Mesendoderm (in vitro differentiated cells): ENCODE results near the gene GPHA2.
A peak's percentile ranks its signal among the peaks of the same experiment; 100 is the strongest.

ENCODE experiments used
- DNase-seq: peaks from one replicate; pipeline ENCODE4 v3.0.0; 2013
- H2AK5ac ChIP-seq: 2 replicates; pipeline ENCODE4 v1.6.1; 2013; ENCODE audit warnings: low read length, inconsistent platforms
- H2BK120ac ChIP-seq: 2 replicates; pipeline ENCODE4 v1.6.1; 2013; ENCODE audit warnings: low read depth, mild to moderate bottlenecking, low read length, moderate library complexity, mixed read lengths
- H2BK15ac ChIP-seq: replicated peaks from 2 replicates; pipeline ENCODE4 v1.6.1; 2013; ENCODE audit warnings: low read depth, mild to moderate bottlenecking, moderate library complexity
- H2BK5ac ChIP-seq: 2 replicates; pipeline ENCODE4 v1.6.1; 2013; ENCODE audit warnings: low read length, inconsistent platforms
- H3K18ac ChIP-seq: 2 replicates; pipeline ENCODE4 v1.6.1; 2013; ENCODE audit warnings: mild to moderate bottlenecking, low read length, mixed read lengths
- H3K23ac ChIP-seq: one replicate; pipeline ENCODE4 v1.6.1; 2013; ENCODE audit warnings: low read length
- H3K27ac ChIP-seq: 2 replicates; pipeline ENCODE4 v1.5.1; 2013; ENCODE audit warnings: low read depth, mild to moderate bottlenecking, inconsistent platforms, low read length, moderate library complexity
- H3K27me3 ChIP-seq: 2 replicates; pipeline ENCODE4 v1.6.1; 2013; ENCODE audit warnings: low read length, control low read depth, mild to moderate bottlenecking, inconsistent platforms; ENCODE audit not compliant: insufficient read depth, poor library complexity
- H3K36me3 ChIP-seq: 2 replicates; pipeline ENCODE4 v1.6.1; 2013; ENCODE audit warnings: low read length, inconsistent platforms; ENCODE audit not compliant: control insufficient read depth, insufficient read depth
- H3K4ac ChIP-seq: one replicate; pipeline ENCODE4 v1.6.1; 2013; ENCODE audit warnings: low read depth, mild to moderate bottlenecking, low read length, moderate library complexity
- H3K4me1 ChIP-seq: 2 replicates; pipeline ENCODE4 v1.6.1; 2013; ENCODE audit warnings: low read depth, low read length, inconsistent platforms; ENCODE audit not compliant: control insufficient read depth
- H3K4me2 ChIP-seq: 2 replicates; pipeline ENCODE4 v1.6.1; 2013; ENCODE audit warnings: low read length
- H3K4me3 ChIP-seq: 2 replicates; pipeline ENCODE4 v1.5.1; 2013; ENCODE audit warnings: mild to moderate bottlenecking, low read length
- H3K56ac ChIP-seq: one replicate; pipeline ENCODE4 v1.6.1; 2013; ENCODE audit warnings: low read length
- H3K79me1 ChIP-seq: 2 replicates; pipeline ENCODE4 v1.6.1; 2013; ENCODE audit warnings: low read length, inconsistent platforms
- H3K79me2 ChIP-seq: 2 replicates; pipeline ENCODE4 v1.6.1; 2013; ENCODE audit warnings: mild to moderate bottlenecking, low read length; ENCODE audit not compliant: control insufficient read depth, insufficient read depth
- H3K9ac ChIP-seq: 2 replicates; pipeline ENCODE4 v1.6.1; 2013; ENCODE audit warnings: low read length, inconsistent platforms
- H4K5ac ChIP-seq: one replicate; pipeline ENCODE4 v1.6.1; 2013; ENCODE audit warnings: low read length
- H4K8ac ChIP-seq: one replicate; pipeline ENCODE4 v1.6.1; 2013; ENCODE audit warnings: low read depth, mild to moderate bottlenecking, control low read depth, low read length, moderate library complexity
- WGBS: extraction: QIAGEN DNeasy Blood & Tissue Kit; methylation state at CpG from one replicate; pipeline ENCODE4 v1.1.7; 2013; ENCODE audit warnings: low lambda C conversion rate, missing lambda C conversion rate; ENCODE audit not compliant: insufficient coverage; ENCODE audit errors: extremely low coverage; 5-methylcytosine and 5-hydroxymethylcytosine counted together

Gene GPHA2

GRCh38 chr11:64897381-64898075, 38.2 kb downstream of the GPHA2 start:
- DNase-seq, result no peak
- Histone ChIP-seq H2AK5ac (no peak overlapping the region), H4K5ac (no peak overlapping the region), H3K23ac (no peak overlapping the region), H3K4ac (no peak overlapping the region), H3K36me3 (peaks cover 1% of the 10 kb centered on the region), H2BK15ac (no peak overlapping the region), H3K4me2 (no peak overlapping the region), H2BK5ac (no peak overlapping the region), H4K8ac (no peak overlapping the region), H3K4me1 (no peaks in the 10 kb centered on the region), H3K27me3 (no peaks in the 10 kb centered on the region), H3K4me3 (no peak overlapping the region), H3K56ac (no peak overlapping the region), H3K79me2 (no peaks in the 10 kb centered on the region), H3K79me1 (no peaks in the 10 kb centered on the region), H3K18ac (no peak overlapping the region), H3K27ac (no peak overlapping the region), H2BK120ac (no peak overlapping the region), H3K9ac (no peak overlapping the region)
- WGBS, result no CpG with 5 or more reads among the region's 19 CpGs

DNA sequence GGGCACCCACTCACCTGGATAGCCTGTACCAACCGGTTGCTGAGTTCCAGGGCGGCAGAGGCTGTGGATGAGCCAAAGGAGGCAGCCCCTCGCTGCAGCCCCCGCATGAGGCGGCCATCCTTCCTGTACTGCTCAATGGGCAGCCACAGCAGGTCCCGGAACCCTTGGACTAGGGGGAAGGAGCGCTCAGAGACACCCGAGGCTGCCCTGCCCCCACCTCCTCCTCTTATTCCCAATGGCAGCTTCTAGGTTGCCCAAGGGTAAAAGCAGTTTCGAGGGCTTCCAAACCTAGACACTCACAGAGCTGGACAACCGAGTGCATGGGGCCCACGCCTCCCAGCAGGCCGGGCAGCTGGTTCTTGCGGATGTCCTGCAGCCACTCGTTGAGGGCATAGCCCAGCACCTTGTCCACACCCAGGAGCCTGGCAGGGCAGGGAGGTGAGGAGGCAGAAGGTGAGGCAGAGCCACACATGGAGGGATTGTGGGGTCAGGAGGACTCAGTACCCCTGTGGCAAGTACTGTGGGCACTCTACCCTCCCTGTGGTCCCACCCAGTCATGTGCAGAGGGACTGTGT, 39.2 kb downstream of the GPHA2 start:
- H4K5ac ChIP-seq, result no peak overlapping the region
- no peak overlapping the region for H2BK15ac ChIP-seq

GRCh38 chr11:64894812-64895452, 40.8 kb downstream of the GPHA2 start:
- Histone ChIP-seq H3K4me2 (no peak overlapping the region), H2BK5ac (no peak overlapping the region), H3K79me2 (no peaks in the 10 kb centered on the region), H4K5ac (no peak overlapping the region), H3K23ac (no peak overlapping the region), H3K4ac (no peak overlapping the region), H3K56ac (no peak overlapping the region), H4K8ac (no peak overlapping the region), H3K9ac (no peak overlapping the region), H2BK15ac (no peak overlapping the region), H3K27me3 (no peaks in the 10 kb centered on the region), H3K4me3 (no peak overlapping the region), H2BK120ac (no peak overlapping the region), H3K79me1 (no peaks in the 10 kb centered on the region), H3K18ac (no peak overlapping the region), H2AK5ac (no peak overlapping the region), H3K36me3 (peaks cover 1% of the 10 kb centered on the region), H3K4me1 (no peaks in the 10 kb centered on the region), H3K27ac (no peak overlapping the region)
- no CpG with 5 or more reads among the region's 39 CpGs for WGBS
- no peak for DNase-seq

More for the DNA sequence above, 39.2 kb downstream of the GPHA2 start:
- no peak overlapping the region for H3K23ac ChIP-seq
- WGBS, result no CpG with 5 or more reads among the region's 14 CpGs
- H3K27ac ChIP-seq, result no peak overlapping the region
- no peak overlapping the region for H3K4ac ChIP-seq
- H2AK5ac ChIP-seq, result no peak overlapping the region
- H2BK120ac ChIP-seq, result no peak overlapping the region
- H2BK5ac ChIP-seq, result no peak overlapping the region
- no peak overlapping the region for H3K4me3 ChIP-seq
- H3K79me1 ChIP-seq, result no peaks in the 10 kb centered on the region
- H3K4me2 ChIP-seq, result no peak overlapping the region
- no peak overlapping the region for H4K8ac ChIP-seq
- no peaks in the 10 kb centered on the region for H3K27me3 ChIP-seq
- H3K4me1 ChIP-seq, result no peaks in the 10 kb centered on the region
- H3K56ac ChIP-seq, result no peak overlapping the region
- H3K9ac ChIP-seq, result no peak overlapping the region
- no peaks in the 10 kb centered on the region for H3K79me2 ChIP-seq
- DNase-seq, result no peak
- H3K36me3 ChIP-seq, result peaks cover 1% of the 10 kb centered on the region
- no peak overlapping the region for H3K18ac ChIP-seq

GRCh38 chr11:64894070-64894811, 41.5 kb downstream of the GPHA2 start:
- Histone ChIP-seq H3K36me3 (peaks cover 1% of the 10 kb centered on the region), H3K56ac (peak overlapping the region; percentile 65), H3K79me2 (no peaks in the 10 kb centered on the region), H4K8ac (no peak overlapping the region), H3K9ac (no peak overlapping the region), H2BK120ac (no peak overlapping the region), H3K4me3 (no peak overlapping the region), H3K23ac (no peak overlapping the region), H2AK5ac (no peak overlapping the region), H3K18ac (no peak overlapping the region), H3K79me1 (no peaks in the 10 kb centered on the region), H3K27ac (no peak overlapping the region), H2BK5ac (no peak overlapping the region), H3K4ac (no peak overlapping the region), H3K4me2 (no peak overlapping the region), H3K4me1 (no peaks in the 10 kb centered on the region), H2BK15ac (no peak overlapping the region), H3K27me3 (no peaks in the 10 kb centered on the region), H4K5ac (no peak overlapping the region)
- DNase-seq, result peak; percentile 77
- WGBS, result no CpG with 5 or more reads among the region's 14 CpGs

DNA sequence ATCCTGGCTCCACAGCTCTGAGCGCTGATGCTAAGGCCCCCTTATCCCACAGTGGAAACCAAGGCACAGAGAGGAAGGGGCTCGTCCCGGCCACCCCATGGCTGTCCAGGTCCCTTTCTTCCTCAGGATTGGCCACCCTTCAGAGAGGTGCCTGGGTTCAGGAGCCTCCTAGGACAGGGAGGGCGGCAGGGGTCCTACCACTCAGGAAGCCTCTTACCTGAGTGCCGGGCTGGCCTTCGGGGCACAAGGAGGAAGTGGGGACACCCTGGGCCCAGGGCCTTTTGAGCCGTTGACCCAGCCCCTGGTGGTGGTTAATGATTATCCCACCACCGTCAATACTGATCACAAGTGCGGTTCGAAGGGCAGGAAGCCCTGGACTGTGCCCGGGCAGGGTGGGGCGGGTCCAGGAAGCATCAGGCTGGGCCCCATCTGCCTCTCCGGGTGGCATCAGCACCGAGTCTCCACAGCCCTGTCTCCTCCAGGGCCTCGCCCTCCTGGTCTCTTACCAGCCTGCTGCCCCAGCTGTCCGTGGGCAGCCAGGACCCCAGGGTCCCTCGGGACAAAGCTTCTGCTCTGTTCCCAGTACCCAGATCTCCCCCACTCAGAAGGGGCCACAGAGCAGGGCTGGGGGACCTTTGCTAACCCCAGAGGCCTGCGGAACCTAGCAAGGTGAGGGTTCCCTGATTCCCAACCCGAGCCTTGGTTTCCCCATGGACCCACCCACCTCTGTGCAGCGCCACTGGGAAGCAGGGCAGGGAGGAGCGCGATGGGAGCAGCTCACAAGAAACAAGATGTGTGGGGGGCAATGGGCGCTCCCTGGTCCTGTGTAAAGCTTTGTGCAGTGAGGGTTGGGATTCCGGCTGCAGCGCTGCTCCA, 42.3 kb downstream of the GPHA2 start:
- H3K4me3 ChIP-seq, result no peak overlapping the region
- no peak overlapping the region for H3K56ac ChIP-seq
- H3K4ac ChIP-seq, result no peak overlapping the region
- H3K79me2 ChIP-seq, result no peaks in the 10 kb centered on the region
- H2BK120ac ChIP-seq, result no peak overlapping the region
- no peak overlapping the region for H4K8ac ChIP-seq
- H3K27ac ChIP-seq, result no peak overlapping the region
- H2BK15ac ChIP-seq, result no peak overlapping the region
- H3K79me1 ChIP-seq, result no peaks in the 10 kb centered on the region
- H4K5ac ChIP-seq, result no peak overlapping the region
- H3K4me2 ChIP-seq, result no peak overlapping the region
- no CpG with 5 or more reads among the region's 25 CpGs for WGBS
- H3K18ac ChIP-seq, result no peak overlapping the region
- DNase-seq, result no peak
- H3K36me3 ChIP-seq, result peaks cover 1% of the 10 kb centered on the region
- H3K9ac ChIP-seq, result no peak overlapping the region
- H3K4me1 ChIP-seq, result no peaks in the 10 kb centered on the region
- no peaks in the 10 kb centered on the region for H3K27me3 ChIP-seq
- no peak overlapping the region for H3K23ac ChIP-seq
- no peak overlapping the region for H2BK5ac ChIP-seq
- no peak overlapping the region for H2AK5ac ChIP-seq
